ENCODE results near the gene L2HGDH.
A peak's percentile ranks its signal among the peaks of the same experiment; 100 is the strongest.
"Not testable (repeated sequence)": the region's sequence is repeated elsewhere in the genome, so short reads cannot be mapped to it uniquely, and the experiment has no call there.

Gene L2HGDH

DNA sequence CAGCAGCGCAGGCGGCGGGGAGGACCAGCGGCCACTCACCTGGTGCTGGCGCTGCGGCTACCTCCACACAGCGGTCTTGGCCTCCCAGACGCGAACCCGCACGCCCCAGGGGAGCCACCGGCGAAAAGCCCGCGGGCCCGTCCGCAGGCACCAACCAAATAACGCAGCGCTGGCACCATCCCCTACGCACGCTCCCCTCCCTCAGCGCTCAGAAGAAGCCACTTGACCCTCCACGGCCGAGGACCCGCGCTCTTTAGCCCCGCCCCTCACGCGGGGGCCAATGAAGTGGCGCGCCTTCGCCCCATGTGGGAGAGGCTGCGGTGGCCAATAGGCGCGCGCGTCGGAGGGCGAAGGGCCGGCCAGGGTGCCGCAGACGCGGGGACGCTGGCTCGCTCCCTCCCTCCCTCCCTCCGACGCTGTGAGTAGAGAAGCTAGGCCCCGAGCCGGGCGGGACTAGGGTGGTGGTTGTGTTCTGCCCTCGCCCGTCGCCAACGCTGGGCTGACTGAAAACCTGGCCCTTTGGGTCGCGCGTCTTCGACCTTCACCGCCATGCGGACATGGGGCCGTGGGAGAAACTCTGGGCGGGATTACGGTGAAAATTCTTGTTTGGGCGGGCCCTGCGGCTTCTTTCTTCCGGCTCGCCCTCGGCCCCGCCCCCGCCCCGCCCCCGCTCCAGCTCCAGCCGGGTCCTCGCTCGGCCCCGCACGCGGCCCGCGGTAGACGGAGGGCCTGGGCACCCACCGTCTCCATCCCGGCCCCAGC, at the start of gene L2HGDH, which contains the start of gene DMAC2L:
Gene L2HGDH, minus strand, starts transcription at position 258 of the 762 bp plus-strand sequence. Its CDS starts 79 bp downstream, at position 179.
Gene DMAC2L, plus strand, starts transcription at position 353 of the 762 bp plus-strand sequence. CDS start 9,164 bp downstream, outside the sequence.
- DNase-seq, result peak; percentile 90 to 91

DNA sequence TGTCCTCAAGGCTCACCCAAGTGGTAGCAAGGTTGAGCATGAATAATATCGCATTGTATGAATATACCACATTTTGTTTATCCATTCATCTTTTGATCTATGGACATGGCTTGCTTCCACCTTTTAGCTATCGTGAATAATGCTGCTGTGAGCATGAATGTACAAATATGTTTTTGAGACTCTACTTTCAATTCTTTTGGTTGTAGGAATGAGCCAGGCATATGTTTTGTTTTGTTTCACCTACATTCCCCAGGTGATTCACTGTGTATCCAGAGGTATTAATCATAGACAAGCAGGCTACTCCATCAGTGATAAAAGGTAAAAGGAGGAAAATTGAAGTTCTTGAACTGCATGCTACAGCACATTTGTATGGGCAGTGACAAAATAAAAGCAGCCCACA, 48.8 kb upstream of the L2HGDH start:
- no peak for DNase-seq

DNA sequence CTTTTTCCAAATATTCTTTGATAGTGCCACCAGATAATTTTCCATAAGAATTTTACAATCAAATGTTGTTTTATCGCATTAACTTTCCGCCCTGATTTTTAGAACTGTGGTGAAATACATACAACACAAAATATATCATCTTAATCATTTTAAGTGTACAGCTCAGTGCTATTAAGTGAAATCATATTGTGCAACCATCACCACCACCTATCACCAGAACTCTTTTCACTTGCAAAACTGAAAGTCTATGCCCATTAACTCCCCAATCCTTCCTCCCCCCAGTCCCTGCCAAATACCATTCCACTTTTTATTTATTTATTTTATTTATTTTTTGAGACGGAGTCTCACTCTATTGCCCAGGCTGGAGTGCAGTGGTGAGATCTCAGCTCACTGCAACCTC, 48.1 kb upstream of the L2HGDH start:
- DNase-seq, result no peak

DNA sequence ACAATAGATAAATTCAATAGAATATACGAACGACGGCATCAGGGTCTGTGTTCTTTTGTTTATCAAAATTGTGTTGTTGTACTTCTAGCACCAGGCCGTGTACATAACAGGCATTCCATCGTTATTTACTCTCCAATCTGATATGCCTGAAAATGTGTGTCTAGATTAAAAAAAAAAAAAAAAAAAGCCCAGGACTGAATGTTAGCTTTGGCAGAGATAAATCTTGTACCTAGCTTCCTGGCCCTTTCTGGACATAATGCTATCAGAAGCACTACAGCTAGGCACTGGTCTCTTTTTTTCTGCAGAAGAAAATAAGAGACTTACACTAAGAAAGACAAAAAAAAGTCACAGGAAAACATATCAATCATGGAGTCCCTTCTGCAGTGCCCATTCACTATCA, 47.6 kb upstream of the L2HGDH start:
- DNase-seq, result no peak

DNA sequence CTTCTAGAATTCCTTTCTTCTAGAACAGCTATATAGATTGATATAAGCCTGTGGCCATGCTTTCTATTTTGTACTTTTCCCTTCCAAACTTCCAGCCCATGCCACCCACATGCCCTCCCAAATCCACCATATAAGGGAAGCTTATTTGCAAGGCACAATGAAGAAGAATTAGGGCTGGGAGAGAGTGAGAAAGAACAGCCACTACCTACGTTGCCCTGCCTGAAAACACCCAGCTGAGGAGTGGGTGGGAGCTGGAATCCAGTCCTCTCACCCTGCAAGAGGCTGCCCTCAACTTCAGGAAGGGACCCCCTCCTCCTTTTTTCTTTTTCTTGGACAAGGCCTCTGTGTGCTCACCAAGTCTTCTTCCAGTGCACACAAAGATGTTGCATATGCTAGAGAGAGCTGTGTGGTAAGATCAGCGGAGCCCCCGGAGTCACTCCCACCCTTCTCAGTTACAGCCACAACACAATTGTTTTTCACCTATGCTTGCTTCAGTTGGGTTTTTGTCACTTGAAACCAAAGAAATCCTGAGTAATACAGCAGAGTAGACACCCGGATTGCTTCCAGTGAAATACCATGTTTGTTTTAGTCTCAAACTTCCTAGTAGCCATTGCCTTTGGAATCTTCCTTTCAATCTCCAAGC, 45.8 kb upstream of the L2HGDH start:
- DNase-seq, result no peak

DNA sequence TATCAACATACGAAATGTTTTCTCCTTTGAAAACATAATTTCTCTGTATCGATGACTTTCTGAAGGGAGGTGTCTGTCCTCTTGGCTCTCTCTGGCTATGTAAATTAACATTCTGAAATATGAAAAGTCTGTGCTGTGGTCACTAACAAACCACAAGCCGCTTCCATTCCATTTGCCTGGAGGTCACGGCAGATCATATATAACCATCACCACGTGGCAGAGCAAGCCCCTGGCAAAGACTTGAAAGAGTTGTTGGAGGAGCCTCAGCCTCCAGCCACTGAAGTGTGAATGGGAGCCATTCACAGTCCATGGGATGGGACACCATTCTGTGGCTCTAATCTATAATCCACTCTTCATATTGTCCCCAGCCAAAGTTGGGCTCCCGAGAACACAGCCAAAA, 45.1 kb upstream of the L2HGDH start:
- DNase-seq, result no peak

DNA sequence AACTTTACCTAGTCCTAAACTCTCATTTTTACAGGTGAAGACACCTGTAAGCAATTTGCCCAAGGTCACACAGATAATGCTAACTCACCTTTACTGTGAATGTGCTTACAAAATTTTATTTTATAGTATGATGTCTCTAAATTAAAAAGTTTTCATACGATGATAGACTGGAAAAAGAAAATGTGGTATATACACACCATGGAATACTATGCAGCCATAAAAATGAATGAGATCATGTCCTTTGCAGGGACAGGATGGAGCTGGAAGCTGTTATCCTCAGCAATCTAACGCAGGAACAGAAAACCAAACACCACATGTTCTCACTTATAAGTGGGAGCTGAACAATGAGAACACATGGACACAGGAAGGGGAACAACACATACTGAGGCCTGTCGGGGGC, 44.3 kb upstream of the L2HGDH start:
- DNase-seq, result not testable (repeated sequence)

DNA sequence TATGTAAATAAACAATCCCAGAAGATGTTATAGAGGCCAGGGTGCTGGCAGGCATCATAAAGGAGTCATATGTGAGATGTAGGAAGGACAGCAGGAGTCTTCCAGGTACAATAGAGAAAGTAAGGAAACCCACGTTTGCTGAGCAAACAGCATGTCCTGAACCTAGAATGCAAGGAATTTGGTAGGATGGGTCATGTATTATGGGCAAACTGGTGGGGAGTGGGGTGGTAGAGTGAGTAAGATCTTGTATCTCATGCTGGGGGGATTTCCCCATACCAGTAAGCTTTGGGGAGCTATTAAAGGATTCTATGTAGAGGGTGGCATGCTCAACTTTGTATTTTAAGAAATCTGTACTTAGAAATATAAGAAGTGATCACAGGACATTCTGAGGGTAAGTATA, 43.7 kb upstream of the L2HGDH start:
- no peak for DNase-seq

DNA sequence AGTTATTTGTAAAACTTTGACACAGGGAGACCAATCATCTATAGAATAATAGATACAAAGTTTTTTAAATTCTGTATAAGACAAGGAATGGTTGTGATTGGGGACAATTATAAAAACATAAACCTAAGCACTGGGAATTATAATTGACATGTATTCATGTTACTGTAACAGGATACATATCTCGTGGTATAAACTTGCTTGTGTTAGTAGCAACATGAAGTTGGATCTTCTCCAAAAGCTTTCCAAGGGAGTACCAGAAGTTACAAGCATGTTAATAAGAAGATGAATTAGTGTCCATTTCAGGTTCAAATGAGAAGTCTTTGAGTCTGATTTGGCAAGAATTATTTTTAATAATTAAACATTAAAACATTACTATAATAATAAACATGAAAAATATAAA, 42.5 kb upstream of the L2HGDH start:
- no peak for DNase-seq

DNA sequence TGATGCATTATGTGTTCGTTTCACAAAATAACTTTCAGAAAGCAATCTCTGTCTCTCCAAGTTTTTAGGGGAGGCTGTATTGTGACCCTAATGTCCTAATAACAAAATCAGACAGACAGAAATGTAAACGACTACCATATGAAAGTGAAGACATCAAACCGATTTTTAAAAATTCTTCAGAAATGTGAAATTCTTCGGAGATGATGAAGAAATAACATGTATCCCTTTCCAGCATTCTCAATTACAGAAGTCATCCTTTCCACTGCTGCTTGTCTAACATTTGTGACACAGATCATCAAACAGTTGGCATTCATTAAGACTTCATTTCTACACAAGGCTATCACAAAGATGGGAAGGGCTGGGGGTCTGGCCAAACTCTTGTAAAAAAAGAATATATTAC, 41.1 kb upstream of the L2HGDH start:
- DNase-seq, result no peak

DNA sequence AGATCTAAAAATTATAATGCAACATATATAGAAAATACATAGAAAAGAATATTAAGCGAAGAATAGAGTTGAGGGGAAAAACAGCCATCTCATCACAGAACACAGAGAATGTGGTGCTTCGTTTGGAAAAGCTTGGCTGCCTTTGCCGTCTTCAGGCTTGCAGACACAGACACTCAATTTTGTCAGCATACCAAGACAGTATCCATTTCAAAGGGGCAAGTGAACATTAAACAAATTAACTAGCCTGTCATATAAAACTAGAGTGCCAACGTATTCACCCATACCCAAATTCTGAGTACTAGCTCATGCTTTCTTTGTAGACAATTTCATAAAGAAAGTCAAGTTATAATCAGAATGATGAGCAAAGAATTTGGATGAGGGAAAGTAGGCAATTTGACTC, 40.6 kb upstream of the L2HGDH start:
- DNase-seq, result no peak

DNA sequence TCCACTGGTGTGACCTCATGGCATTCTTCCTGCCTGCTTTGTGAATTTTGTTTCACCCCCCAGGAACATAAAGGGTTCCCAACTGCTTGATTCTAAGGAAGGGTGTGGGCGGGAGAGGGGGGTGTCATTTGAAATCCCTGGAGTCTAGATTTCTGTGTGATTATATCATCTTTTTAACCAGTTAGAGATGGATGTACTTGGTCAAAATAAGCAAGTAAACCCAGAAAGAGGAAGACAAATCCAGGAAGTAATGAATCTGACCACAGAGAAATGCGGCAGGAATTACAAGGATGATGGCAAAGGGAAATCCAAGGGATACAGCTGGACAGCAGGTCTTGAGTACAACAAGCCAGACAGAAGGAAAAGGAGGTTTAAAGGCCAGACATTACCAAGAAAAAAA, 38.9 kb upstream of the L2HGDH start:
- DNase-seq, result no peak

DNA sequence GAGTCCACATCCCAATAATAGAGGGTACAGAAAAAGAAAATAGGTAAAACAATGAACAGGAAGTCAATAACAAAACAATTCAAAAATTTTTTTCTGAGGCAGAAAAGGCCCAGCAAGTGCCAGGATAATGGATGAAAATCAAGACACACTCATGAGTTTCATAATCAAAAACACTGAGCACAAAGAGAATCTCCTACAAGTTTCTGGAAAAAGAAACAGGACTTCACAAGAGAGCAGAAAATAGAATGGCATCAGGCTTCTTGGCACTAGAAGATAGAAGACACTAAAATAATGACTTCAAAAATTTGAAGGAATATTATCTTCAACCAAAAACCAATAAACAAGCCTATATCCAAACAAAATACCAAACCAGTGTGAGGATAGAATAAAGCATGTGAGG, 36.9 kb upstream of the L2HGDH start:
- DNase-seq, result no peak

DNA sequence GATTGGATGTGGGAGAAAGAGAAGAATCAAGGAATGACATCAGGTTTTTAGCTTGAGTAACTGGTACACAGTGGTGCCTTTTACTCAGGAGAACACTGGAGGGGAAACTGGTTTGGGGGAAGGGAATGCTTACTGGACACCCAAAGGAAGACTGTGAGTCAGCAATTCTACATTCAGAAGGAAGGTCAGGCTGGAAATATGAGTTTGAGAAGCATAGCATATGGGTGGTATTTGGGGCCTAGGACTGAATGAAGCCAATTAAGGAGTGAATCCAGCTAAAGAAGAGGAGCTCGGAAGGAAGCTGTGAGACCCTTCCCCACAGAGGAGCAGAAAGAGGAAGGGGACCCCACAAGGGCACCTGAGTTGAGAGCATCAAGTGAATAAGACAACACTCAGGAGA, 35.5 kb upstream of the L2HGDH start:
- DNase-seq, result no peak

DNA sequence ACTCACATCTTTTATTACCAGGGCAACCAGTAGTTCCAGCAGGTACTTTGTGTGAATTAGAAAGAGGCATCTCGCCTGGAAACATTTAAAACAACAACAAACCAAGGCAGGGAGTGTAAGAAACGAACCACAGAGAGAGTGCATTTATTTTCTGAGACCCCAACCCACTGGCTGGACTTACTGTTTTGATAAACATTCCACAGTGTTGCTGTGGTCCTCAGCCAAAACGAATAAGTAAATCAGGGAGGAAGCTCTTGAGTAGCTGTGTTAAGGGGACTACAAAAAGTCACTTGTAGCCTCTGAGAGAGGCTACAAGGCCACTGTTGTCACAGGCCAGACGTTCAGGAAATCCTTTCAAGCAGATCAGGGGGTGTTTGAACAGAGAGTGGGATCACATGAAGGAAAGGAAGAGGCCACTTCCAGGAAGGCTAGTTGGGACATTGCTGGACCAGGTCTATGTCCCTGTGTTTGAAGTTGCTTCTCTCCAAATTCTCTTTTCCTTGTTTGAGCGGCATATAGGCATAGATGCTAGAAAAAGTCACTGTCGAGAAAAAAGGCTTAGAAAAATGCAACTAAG, 33.9 kb upstream of the L2HGDH start:
- no peak for DNase-seq

DNA sequence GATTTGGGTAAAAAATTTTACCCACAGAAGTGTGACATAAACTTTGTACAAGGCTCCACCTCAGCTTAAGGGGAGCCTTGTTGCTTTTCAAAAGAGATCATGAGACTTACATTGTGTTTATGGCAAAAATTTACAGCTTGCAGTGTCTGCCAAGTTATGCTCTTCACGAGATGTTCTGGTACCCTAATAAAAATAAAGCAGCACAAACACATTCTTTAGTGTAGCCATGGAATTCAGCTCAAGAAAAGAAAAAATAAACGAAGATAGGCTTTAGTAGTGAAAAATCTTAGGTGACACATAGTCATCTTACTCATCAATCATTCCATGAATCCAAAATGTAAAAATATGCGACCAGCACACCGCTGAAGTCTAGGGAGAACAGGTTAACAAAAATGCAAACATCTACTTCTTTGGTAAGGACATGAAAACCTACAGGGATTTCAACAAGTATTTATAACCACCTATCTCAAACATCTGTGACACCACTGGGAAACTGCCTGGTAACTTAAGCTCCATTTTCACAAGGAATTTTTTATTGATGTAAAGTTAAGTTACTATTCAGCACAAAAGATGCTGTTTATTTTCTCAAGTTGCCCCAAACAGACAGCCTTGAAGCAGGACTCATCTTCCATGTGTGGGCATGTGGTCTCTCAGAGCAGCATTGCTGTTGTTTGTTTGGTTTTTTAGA, 33.0 kb upstream of the L2HGDH start:
- DNase-seq, result no peak

DNA sequence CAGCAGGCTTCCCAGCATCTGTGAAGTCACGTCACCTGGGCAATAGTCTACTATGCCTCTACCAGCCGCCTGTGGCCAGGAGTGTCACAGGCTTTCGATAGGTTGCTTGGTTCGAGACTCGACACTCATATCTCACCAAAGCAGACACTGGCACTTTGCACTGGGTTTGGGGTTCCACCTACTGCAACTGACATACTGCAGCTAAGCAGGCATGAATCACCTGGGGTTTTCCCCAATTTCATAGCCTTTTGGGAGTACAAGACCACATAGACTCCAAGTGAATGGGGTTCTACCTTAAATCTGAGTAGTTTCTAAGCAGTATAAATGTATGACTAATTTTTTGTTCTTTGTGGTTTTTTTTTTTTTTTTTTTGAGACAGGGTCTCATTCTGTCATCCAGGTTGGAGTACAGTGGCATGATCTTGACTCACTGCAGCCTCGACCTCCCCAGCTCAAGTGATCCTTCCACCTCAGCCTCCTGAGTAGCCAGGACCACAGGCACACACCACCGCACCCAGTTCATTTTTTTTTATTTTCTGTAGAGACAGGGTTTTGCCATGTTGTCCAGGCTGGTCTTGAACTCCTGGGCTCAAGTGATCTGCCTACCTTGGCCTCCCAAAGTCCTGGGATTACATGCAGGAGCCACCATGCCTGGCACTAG, 32.2 kb upstream of the L2HGDH start:
- peak in 1 of 2 donors; percentile 9 for DNase-seq

DNA sequence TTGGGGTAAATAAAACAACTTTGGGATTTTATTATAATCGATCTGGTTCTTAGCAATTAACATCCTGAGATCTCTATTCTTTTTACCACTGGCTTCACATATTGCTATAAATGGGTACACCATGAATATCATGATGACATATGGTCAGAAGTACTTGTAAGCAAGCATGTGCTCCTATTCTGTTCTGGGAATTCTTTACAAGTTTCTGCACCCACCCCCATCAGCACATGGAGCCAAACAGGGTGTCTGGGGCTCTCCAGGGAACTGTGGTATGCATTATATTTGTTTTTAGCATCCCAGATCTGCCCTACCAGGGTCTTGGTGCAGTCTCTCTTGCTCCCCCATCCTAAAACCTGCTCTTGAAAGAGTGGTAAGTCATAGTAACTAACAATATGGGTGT, 31.4 kb upstream of the L2HGDH start:
- no peak for DNase-seq

DNA sequence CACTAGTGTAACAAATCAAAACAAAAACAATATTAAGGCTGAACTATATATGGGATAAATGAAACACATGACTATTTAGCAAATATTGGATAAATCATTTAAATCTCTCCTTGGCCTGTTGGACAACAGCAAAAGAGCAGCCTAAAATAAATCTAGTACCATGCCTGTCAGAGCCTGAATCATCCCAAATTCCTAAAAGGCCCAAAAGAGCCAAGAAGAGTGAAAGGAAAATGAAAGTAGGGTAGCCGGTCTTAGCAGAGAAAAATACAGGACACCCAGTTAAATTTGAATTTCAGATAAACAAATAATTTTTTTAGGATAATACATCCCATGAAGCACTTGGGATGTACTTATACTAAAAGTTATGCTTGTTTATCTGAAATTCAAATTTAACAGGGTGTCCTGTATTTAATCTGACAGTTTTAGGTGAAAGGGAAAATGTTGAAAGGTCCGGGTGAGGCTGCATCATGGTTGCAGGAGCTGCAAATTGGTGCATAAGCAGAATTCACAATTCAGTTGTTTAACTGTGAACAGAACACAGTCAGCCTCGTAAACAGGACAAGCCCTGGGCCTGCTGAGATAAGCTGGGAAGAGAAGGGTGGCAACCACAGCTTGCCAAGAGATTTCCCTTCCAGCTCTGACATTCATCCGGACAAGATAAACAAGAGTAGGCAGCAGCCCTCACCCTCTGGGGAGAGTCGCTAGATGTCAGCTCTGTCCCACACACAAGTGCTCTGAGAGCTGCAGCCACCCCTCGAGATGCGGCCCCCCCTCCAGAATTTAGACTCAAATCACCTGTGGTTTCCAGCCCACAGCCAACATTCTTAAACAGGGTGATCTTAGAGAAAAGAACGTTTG, 30.4 kb upstream of the L2HGDH start:
- DNase-seq, result peak; percentile 42 to 67

DNA sequence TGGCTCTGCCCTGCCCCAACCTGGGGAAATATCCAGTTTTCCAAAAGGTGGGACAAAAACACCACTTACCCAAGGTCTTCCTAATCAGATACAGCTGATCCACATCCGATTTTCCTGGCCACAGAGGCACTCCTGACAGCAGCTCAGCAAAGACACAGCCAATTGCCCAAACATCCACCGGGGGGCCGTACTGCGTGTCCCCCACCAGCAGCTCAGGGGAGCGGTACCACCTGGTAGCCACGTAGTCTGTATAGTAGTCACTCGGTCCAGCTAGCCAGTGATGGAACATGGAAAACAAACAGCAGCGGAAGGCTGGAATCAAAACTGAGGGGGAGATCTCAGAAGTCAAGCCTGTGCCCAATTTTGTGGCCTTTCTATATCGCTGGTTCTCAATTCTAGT, 28.9 kb upstream of the L2HGDH start:
- DNase-seq, result no peak

DNA sequence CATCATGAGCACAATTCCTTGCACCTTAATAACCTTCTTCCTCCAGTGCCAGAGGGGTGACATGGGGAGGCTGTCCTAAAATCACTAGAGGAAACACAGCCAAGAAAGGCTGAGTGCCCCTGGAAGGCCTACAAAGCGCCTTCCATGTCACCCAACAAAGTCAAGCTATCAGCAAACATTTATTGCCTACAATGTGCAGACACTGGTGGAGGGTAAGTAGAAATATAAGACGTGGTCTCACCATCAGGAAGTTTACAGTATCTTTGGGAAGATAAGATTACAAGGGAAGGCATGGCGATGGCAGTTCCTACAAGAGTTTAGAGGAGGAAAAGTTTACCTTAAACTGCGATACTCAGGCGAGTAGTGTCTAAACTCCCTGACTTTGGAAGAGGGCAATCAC, 28.0 kb upstream of the L2HGDH start:
- no peak for DNase-seq

DNA sequence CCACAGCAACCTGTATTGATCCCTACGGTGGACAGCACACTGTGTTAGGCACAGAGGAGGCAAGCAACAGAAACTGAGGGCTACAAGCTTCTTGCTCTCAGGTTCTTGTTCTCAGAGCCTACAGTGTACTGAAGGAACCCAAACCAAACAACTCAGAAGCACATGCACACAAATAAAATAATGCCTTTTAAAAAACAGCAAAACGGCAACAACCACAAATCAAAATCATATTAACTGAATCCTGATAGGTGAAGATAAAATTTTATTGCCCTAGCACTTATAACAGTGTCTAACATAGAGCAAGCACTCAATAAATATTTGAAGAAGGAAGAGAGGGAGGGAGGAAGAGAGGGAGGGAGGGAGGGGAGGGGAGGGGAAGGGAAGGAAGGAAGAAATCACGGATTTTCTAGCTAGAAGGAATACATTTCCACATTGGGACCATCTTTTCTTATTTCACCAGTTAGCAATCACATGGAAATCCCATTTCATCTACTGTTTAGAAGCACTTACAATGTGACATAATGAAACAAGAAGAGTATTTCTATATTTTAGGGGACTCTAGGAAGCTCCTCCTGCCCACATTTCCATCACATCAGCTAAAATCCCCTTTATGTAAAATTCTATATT, 27.3 kb upstream of the L2HGDH start:
- no peak for DNase-seq

Measured in CD4-positive, alpha-beta T cell treated with Interleukin-4 for 1 hour (primary cell).